Gastrocnemius medialis (tissue), 4 donors: ENCODE measurements around the gene SH3PXD2B.

ENCODE experiments used
- POLR2A ChIP-seq, 2 donors: fragments of 450-650 bp; IDR thresholded peaks; one replicate each; pipeline ENCODE4 v1.6.1; 2017; ENCODE audit warnings: antibody characterized with exemption in 2 of 2, mild to moderate bottlenecking in 2 of 2, moderate library complexity in 2 of 2
- TF ChIP-seq, protein P1 (sequence below), 5 experiments: fragments of 450-650 bp in 3 of 5; fragments of 200-600 bp in 2 of 5; sonication (generic) in 2 of 5; IDR thresholded peaks in 4 of 5; conservative IDR thresholded peaks in 1 of 5; 1 replicate in 4 of 5; 2 replicates in 1 of 5; pipeline ENCODE4 v1.5.1; 2016 to 2019; ENCODE audit warnings: antibody characterized with exemption in 5 of 5, mild to moderate bottlenecking in 3 of 5, moderate library complexity in 3 of 5

- TF ChIP-seq POLR2A (IDR thresholded peaks at IDR 0.05), result no peak
- TF ChIP-seq, protein P1, sequence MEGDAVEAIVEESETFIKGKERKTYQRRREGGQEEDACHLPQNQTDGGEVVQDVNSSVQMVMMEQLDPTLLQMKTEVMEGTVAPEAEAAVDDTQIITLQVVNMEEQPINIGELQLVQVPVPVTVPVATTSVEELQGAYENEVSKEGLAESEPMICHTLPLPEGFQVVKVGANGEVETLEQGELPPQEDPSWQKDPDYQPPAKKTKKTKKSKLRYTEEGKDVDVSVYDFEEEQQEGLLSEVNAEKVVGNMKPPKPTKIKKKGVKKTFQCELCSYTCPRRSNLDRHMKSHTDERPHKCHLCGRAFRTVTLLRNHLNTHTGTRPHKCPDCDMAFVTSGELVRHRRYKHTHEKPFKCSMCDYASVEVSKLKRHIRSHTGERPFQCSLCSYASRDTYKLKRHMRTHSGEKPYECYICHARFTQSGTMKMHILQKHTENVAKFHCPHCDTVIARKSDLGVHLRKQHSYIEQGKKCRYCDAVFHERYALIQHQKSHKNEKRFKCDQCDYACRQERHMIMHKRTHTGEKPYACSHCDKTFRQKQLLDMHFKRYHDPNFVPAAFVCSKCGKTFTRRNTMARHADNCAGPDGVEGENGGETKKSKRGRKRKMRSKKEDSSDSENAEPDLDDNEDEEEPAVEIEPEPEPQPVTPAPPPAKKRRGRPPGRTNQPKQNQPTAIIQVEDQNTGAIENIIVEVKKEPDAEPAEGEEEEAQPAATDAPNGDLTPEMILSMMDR (IDR thresholded peaks at IDR 0.05 in 4 of 5, conservative IDR thresholded peaks at IDR 0.05 in 1 of 5), result no peak
These were observed 74.8 kb downstream of the SH3PXD2B start for GRCh38 chr5:172379481-172379880.
